ENCODE results near the gene KCNQ1. TPM values are rescaled to one million over a fixed set of nuclear protein-coding genes. Genes with fewer than 3 reads are reported as not detected.

The KCNQ1 gene
- total RNA-seq, 1 experiment from 2014 or later: 10.7 TPM

GRCh38 chr11:2812371-2812991 is 367.7 kb downstream of the KCNQ1 start:
- H3K9me2 ChIP-seq (ENCODE audit: insufficient read depth): no peaks in the 10 kb centered on the region
- H3K4me1 ChIP-seq (ENCODE audit: control insufficient read depth in 1 of 2, insufficient read depth in 2 of 2, low read length in 2 of 2): no peaks in the 10 kb centered on the region
- ChIA-PET POLR2A (no interaction called here), RAD21 (ENCODE audit: low non-redundant PET in 1 of 2, low total read pairs in 2 of 2, uncharacterized antibody in 2 of 2, unreplicated experiment in 2 of 2) (no interaction called here), CTCF (no interaction called here)
- TF ChIP-seq ZFX (IDR thresholded peaks at IDR 0.05) (no peak), ZNF274 (IDR thresholded peaks at IDR 0.05; ENCODE audit: low read depth, low read length) (no peak), CEBPB (IDR thresholded peaks at IDR 0.05; ENCODE audit: low read depth) (no peak), MAX (IDR thresholded peaks at IDR 0.05) (no peak), POLR2A (IDR thresholded peaks at IDR 0.05; ENCODE audit: borderline replicate concordance, extremely low read depth, insufficient read depth, insufficient read length) (no peak), TCF7L2 (IDR thresholded peaks at IDR 0.05; ENCODE audit: borderline replicate concordance, extremely low read depth, insufficient read depth, insufficient read length) (no peak), REST (IDR thresholded peaks at IDR 0.05; ENCODE audit: low read depth) (no peak), EZH2 (IDR thresholded peaks at IDR 0.05) (no peak), EGR1 (IDR thresholded peaks at IDR 0.05; ENCODE audit: low read depth) (no peak), EZH2phosphoT487 (IDR thresholded peaks at IDR 0.05; ENCODE audit: borderline replicate concordance) (no peak), SIN3A (IDR thresholded peaks at IDR 0.05; ENCODE audit: low read depth) (no peak), RAD21 (IDR thresholded peaks at IDR 0.05; ENCODE audit: low read depth) (no peak), ZBTB33 (IDR thresholded peaks at IDR 0.05; ENCODE audit: extremely low read depth, insufficient replicate concordance, low read length) (no peak), ATF3 (IDR thresholded peaks at IDR 0.05) (no peak), SP1 (IDR thresholded peaks at IDR 0.05; ENCODE audit: low read depth) (no peak)
- H3K27me3 ChIP-seq (ENCODE audit: insufficient read depth, low read length): 0 out of 2 replicates have a peak, but pooled peaks cover 2% of the 10 kb centered on the region
- H4K20me1 ChIP-seq (ENCODE audit: insufficient read depth): no peaks in the 10 kb centered on the region
- H3K79me2 ChIP-seq (ENCODE audit: insufficient read depth, low read length): no peaks in the 10 kb centered on the region
- no peak overlapping the region for H3K27ac ChIP-seq (ENCODE audit: low read depth, low read length)
- intact Hi-C loops (cut with micrococcal nuclease): no loop called here
- H3K9me3 ChIP-seq (ENCODE audit: control insufficient read depth in 1 of 2, insufficient read depth in 1 of 2, low read depth in 1 of 2, low read length in 2 of 2): peaks cover 6% of the 10 kb centered on the region in 2 experiments; a peak in 2 of 4 replicates
- H3K4me2 ChIP-seq (ENCODE audit: low read length): no peak overlapping the region
- no peak for DNase-seq (ENCODE audit: low read depth, low spot score)
- no TSS peak for BruUV-seq (replicated peaks)
- ATAC-seq: no peak
- H3K9ac ChIP-seq (ENCODE audit: low read length): no peak overlapping the region
- H3K4me3 ChIP-seq (replicated peaks in 1 of 2; ENCODE audit: low read depth in 1 of 2, low read length in 2 of 2): no peak overlapping the region
- H3K36me3 ChIP-seq (ENCODE audit: control insufficient read depth in 1 of 2, insufficient read depth in 2 of 2, low read length in 2 of 2): no peaks in the 10 kb centered on the region
- H2AFZ ChIP-seq (ENCODE audit: low read depth, low read length, poor library complexity, severe bottlenecking): no peak overlapping the region
